Upper lobe of right lung (tissue), 1 donor: ENCODE results near the gene WWOX. TPM values are rescaled to one million over a fixed set of nuclear protein-coding genes. Genes with fewer than 3 reads are reported as not detected.

Experiments
- ATAC-seq: fragments of 200-7000 bp; cut with Tn5 transposase; one replicate; pipeline ENCODE4 v1.9.1; 2020; ENCODE audit warnings: mild to moderate bottlenecking, moderate library complexity
- DNase-seq: peaks from one replicate; pipeline ENCODE4 v3.0.0-alpha.2; 2020
- H3K27ac ChIP-seq: fragments of 200-600 bp; one replicate; pipeline ENCODE4 v1.8.0; 2022
- H3K27me3 ChIP-seq: fragments of 200-600 bp; one replicate; pipeline ENCODE4 v1.8.0; 2022; ENCODE audit warnings: mild to moderate bottlenecking
- H3K36me3 ChIP-seq: fragments of 200-600 bp; one replicate; pipeline ENCODE4 v1.8.0; 2022
- H3K4me1 ChIP-seq: fragments of 200-600 bp; one replicate; pipeline ENCODE4 v1.8.0; 2022
- H3K4me3 ChIP-seq: fragments of 200-600 bp; one replicate; pipeline ENCODE4 v1.8.0; 2022; ENCODE audit warnings: mild to moderate bottlenecking
- H3K9me3 ChIP-seq: fragments of 200-600 bp; one replicate; pipeline ENCODE4 v1.8.0; 2022
- CTCF ChIP-seq: fragments of 200-600 bp; IDR thresholded peaks from one replicate; pipeline ENCODE4 v1.8.0; 2022; ENCODE audit warnings: antibody characterized with exemption
- intact Hi-C: fragments of 100-400 bp; cut with DNase I; formaldehyde crosslinking; loops from one replicate; pipeline ENCODE4 v1.11.0; 2022
- total RNA-seq: library from RNA; stranded (reverse); fragmentation: NEBNext Ultra II Directional; extraction: Animal tissue kit (Norgen Biotek cat#: 25700); gene quantifications from one replicate; pipeline ENCODE4 v1.2.1, GENCODE V29; 2021
- donor health status: DM: no; HTN: yes; CAD: no; lungs with severe emphysema.

Gene WWOX
- total RNA-seq, 1 donor from 2014 or later: 17.0 TPM

GRCh38 chr16:78392585-78393195 is 293.2 kb downstream of the WWOX start:
- no peaks in the 10 kb centered on the region for H3K9me3 ChIP-seq
- DNase-seq (no peak), ATAC-seq (peak; percentile 36)
- no peak overlapping the region for H3K4me3 ChIP-seq
- no peaks in the 10 kb centered on the region for H3K36me3 ChIP-seq
- TF ChIP-seq CTCF: no peak
- H3K4me1 ChIP-seq: peaks cover 5% of the 10 kb centered on the region
- peak overlapping the region; percentile 37 for H3K27ac ChIP-seq
- intact Hi-C loops: no loop called here
- no peaks in the 10 kb centered on the region for H3K27me3 ChIP-seq

- Histone ChIP-seq H3K4me1 (peaks cover 5% of the 10 kb centered on the region), H3K4me3 (no peak overlapping the region), H3K27ac (no peak overlapping the region), H3K27me3 (no peaks in the 10 kb centered on the region), H3K36me3 (no peaks in the 10 kb centered on the region), H3K9me3 (no peaks in the 10 kb centered on the region)
- DNase-seq (no peak), ATAC-seq (no peak)
- intact Hi-C loops: no loop called here
- no peak for TF ChIP-seq CTCF
Observed at GRCh38 chr16:78395035-78395434, 295.6 kb downstream of the WWOX start.

GRCh38 chr16:78396046-78396445 is 296.6 kb downstream of the WWOX start:
- no peaks in the 10 kb centered on the region for H3K36me3 ChIP-seq
- peak; percentile 26 for TF ChIP-seq CTCF
- no peaks in the 10 kb centered on the region for H3K9me3 ChIP-seq
- no peak overlapping the region for H3K27ac ChIP-seq
- no peak for DNase-seq
- H3K4me1 ChIP-seq: peaks cover 5% of the 10 kb centered on the region
- H3K27me3 ChIP-seq: no peaks in the 10 kb centered on the region
- intact Hi-C loops: no loop called here
- H3K4me3 ChIP-seq: no peak overlapping the region
- no peak for ATAC-seq

DNA sequence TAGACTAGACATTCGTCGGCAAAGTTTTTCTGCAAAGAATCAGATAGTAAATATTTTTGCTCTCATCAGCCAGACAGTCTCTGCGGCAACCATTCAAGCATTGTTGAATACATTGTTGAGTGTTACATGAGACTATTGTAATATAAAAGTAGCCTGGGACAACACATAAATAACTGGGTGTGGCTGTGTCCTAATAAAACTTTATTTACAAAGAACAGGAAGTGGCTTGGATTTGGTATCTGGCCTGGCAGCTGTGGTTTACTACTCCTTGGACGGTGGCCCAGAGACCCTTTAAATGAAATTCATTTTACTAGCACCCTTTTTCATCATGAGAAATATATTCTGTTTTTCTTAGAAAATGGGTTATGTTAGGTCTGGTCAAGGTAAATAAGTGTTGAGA is 297.2 kb downstream of the WWOX start:
- ATAC-seq (no peak), DNase-seq (no peak)
- H3K9me3 ChIP-seq: no peaks in the 10 kb centered on the region
- H3K27ac ChIP-seq: no peak overlapping the region
- intact Hi-C loops: no loop called here
- no peaks in the 10 kb centered on the region for H3K36me3 ChIP-seq
- no peak overlapping the region for H3K4me3 ChIP-seq
- H3K27me3 ChIP-seq: no peaks in the 10 kb centered on the region
- H3K4me1 ChIP-seq: peaks cover 5% of the 10 kb centered on the region
- no peak for TF ChIP-seq CTCF

- Histone ChIP-seq H3K9me3 (no peaks in the 10 kb centered on the region), H3K27ac (no peak overlapping the region), H3K36me3 (no peaks in the 10 kb centered on the region), H3K4me1 (no peaks in the 10 kb centered on the region), H3K27me3 (no peaks in the 10 kb centered on the region), H3K4me3 (no peak overlapping the region)
- no peak for DNase-seq
- TF ChIP-seq CTCF: no peak
- intact Hi-C loops: no loop called here
- no peak for ATAC-seq
Observed at GRCh38 chr16:78399384-78399783, 299.9 kb downstream of the WWOX start.

- H3K4me1 ChIP-seq: no peaks in the 10 kb centered on the region
- no peaks in the 10 kb centered on the region for H3K36me3 ChIP-seq
- H3K27me3 ChIP-seq: no peaks in the 10 kb centered on the region
- TF ChIP-seq CTCF: no peak
- H3K4me3 ChIP-seq: no peak overlapping the region
- H3K27ac ChIP-seq: no peak overlapping the region
- intact Hi-C loops: no loop called here
- H3K9me3 ChIP-seq: no peaks in the 10 kb centered on the region
- DNase-seq (no peak), ATAC-seq (no peak)
Observed at GRCh38 chr16:78402833-78403232, 303.4 kb downstream of the WWOX start.
